KOPT-K1 (cell line): ENCODE results near the gene TRIM67.

Source experiments
- H3K27ac ChIP-seq: fragments of 200-600 bp; sonication (generic); 2 replicates; pipeline ENCODE4 v1.5.1; 2016; ENCODE audit warnings: antibody characterized with exemption, mild to moderate bottlenecking, low read depth, low read length; ENCODE audit not compliant: poor library complexity, severe bottlenecking
- H3K36me3 ChIP-seq: fragments of 200-600 bp; sonication (generic); 2 replicates; pipeline ENCODE4 v1.5.1; 2017; ENCODE audit warnings: antibody characterized with exemption, mild to moderate bottlenecking, low read length, moderate library complexity; ENCODE audit not compliant: insufficient read depth
- H3K9me3 ChIP-seq: fragments of 200-600 bp; sonication (generic); 2 replicates; pipeline ENCODE4 v1.5.1; 2017; ENCODE audit warnings: antibody characterized with exemption, low read length, mild to moderate bottlenecking; ENCODE audit not compliant: insufficient read depth, poor library complexity, severe bottlenecking

Gene TRIM67

DNA sequence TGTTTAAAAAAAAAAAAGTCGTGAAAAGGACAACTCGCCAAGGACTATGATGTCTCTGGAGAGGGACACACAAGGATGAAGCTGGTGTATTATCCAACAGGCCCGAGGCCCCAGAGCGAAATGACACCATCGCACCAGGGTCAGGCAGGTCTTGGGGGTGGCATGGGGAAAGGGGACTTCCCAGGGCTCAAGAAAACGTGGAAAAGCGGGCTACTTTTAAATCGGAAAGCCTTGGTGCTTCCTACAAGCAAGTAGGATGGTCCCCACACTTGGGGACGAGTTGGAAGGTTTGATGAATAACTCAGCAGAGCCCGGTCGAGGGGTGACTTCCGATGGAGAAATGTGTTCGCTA lies 78.6 kb downstream of the TRIM67 start:
- no peaks in the 10 kb centered on the region for H3K9me3 ChIP-seq
- peaks cover 36% of the 10 kb centered on the region for H3K36me3 ChIP-seq
- peak overlapping the region; percentile 86 for H3K27ac ChIP-seq

- peak within 1 kb of the TSS; percentile 86 for H3K27ac ChIP-seq
- no peaks in the 10 kb centered on the region for H3K9me3 ChIP-seq
- peaks cover 31% of the 10 kb centered on the region for H3K36me3 ChIP-seq
Observed at GRCh38 chr1:231240883-231241735, 79.3 kb downstream of the TRIM67 start, which contains the start of gene GNPAT. TSS of gene GNPAT (plus strand) at chr1:231241212. CDS start at chr1:231241379, 167 bp downstream.

GRCh38 chr1:231241750-231242149 lies 79.9 kb downstream of the TRIM67 start:
- Histone ChIP-seq H3K27ac (peak overlapping the region; percentile 86), H3K36me3 (peaks cover 29% of the 10 kb centered on the region), H3K9me3 (no peaks in the 10 kb centered on the region)

DNA sequence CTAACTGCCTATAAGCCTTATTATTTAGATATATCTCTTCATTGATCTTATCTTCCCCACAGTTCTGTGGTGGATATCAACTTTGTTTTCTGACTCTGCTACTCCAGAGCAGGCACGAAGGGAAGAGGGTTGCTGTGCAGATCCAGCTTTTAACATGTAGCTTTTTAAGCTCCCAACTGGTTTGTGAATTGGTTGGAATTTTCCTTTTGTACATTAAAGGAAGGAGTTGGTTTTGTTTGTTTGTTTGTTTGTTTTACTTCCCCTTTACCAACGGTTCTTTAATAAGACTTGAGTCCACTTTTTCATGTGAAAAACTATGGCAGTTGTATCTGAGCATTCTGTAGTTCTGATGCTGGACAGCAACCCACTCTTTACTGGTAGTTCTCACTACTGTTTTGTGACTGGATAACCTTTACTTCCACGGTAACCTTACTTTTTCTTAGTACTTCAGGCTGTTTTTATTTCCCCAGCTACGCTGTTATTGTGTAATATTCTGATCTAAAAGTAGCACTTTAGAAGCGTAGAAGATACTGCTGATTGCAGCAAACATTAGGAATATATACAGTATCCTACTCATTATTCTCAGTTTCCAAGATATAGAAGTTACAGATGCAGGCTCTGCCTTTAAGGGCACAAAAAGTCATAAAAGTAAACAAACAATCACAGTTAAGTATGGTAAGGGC lies 80.8 kb downstream of the TRIM67 start:
- H3K9me3 ChIP-seq: no peaks in the 10 kb centered on the region
- H3K27ac ChIP-seq: peak overlapping the region; percentile 86
- peaks cover 25% of the 10 kb centered on the region for H3K36me3 ChIP-seq

GRCh38 chr1:231248778-231249177 lies 86.9 kb downstream of the TRIM67 start:
- H3K27ac ChIP-seq: no peak overlapping the region
- no peaks in the 10 kb centered on the region for H3K9me3 ChIP-seq
- peaks cover 50% of the 10 kb centered on the region for H3K36me3 ChIP-seq

DNA sequence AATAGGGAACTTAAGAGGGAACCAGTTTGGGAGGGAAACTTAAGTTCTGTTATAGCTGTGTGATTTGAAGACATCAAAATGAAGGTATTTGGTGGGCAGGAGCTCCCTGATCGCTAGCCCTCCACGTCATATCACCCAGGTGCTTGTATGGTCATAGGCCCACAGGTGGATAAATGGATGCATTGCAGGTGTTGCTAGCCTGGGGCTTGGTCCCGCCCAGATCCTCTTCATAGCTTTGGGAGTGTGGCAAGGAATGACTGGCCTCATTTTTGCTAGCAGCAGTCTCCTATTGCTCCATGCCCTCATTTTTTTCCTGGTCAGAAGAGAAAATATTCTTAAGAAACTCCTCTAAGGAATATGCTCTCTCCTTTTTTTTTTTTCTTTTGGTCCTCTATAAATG lies 90.5 kb downstream of the TRIM67 start:
- H3K27ac ChIP-seq: no peak overlapping the region
- H3K9me3 ChIP-seq: no peaks in the 10 kb centered on the region
- peaks cover 70% of the 10 kb centered on the region for H3K36me3 ChIP-seq

- no peak overlapping the region for H3K27ac ChIP-seq
- H3K36me3 ChIP-seq: peaks cover 92% of the 10 kb centered on the region
- H3K9me3 ChIP-seq: no peaks in the 10 kb centered on the region
Observed at GRCh38 chr1:231260351-231260750, 98.5 kb downstream of the TRIM67 start.

DNA sequence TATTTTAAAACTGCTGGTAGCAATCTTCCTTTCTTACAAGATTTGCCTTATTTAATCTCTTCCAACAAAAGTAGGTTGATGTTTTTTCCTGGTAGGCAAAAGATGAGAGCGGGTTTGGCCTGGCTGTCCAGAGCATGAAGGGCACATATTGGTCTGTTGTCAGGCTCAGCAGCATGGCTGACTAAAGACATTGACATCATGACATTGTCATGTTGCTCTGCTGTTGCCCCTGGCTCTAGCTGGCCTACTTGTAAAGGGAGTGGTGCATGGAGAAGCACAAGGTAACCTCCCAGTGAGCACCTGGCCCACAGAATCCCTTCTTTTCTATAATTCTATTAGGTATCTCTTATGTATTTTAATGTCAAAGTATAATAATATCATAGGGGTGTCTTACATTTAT lies 102.8 kb downstream of the TRIM67 start:
- no peak overlapping the region for H3K27ac ChIP-seq
- H3K9me3 ChIP-seq: no peaks in the 10 kb centered on the region
- H3K36me3 ChIP-seq: peaks cover 92% of the 10 kb centered on the region

DNA sequence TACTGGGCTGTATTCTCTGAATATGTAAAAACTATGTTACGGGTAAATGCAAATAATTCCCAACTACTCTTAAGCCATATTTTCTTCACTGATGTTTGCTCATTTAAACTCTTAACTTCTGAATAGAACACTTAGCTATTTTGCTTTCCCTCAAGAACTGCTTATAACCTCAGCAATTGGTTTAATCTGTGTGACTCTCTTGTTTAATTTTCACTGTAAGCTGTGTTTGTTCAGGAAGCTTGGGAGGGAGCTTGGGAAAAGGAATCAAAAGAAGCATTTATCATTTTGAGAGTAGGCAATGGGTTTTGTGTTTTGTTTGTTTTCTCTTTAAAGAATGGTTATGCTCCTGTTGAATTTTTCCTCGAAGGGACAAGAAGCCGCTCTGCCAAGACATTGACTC lies 103.5 kb downstream of the TRIM67 start:
- no peak overlapping the region for H3K27ac ChIP-seq
- H3K9me3 ChIP-seq: no peaks in the 10 kb centered on the region
- peaks cover 92% of the 10 kb centered on the region for H3K36me3 ChIP-seq

DNA sequence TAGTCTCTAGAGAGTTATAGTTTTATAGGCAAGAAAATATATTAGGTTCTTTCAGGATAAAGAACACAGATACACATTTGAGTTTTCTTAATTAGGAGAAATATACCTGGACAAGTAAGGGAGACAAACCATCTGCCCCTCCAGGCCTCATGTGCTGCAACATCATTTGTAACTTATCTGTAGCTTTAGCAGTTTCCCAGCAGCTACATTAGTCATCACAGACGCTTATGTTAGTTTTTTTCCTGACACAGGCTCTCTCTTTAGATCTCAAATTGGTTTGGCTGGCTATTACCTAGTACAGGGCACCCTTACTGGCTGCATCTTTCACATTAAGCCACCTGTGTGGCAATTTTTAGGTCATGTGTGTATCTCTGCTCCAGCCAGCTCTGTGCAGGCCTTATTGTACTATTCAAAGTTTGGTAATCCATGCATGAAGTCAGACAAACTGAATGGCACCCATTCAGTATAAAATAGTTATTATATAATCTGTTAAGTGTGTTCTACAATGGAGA lies 105.0 kb downstream of the TRIM67 start:
- Histone ChIP-seq H3K9me3 (no peaks in the 10 kb centered on the region), H3K27ac (no peak overlapping the region), H3K36me3 (peaks cover 92% of the 10 kb centered on the region)
